ENCODE results near the gene DPM1. TPM values are rescaled to one million over a fixed set of nuclear protein-coding genes. Genes with fewer than 3 reads are reported as not detected.

DPM1 gene
- total RNA-seq, 3 donors from 2014 or later = 30.9 to 39.5 (median 32.9) TPM

GRCh38 chr20:50893620-50894019 is 64.7 kb downstream of the DPM1 start:
- no peak for ATAC-seq
- TF ChIP-seq CTCF (IDR thresholded peaks at IDR 0.05) = no peak
- DNase-seq = no peak
- Histone ChIP-seq H3K4me3 (no peak overlapping the region), H3K9me3 (no peaks in the 10 kb centered on the region), H3K4me1 (ENCODE audit: low read depth) (no peaks in the 10 kb centered on the region), H3K36me3 (ENCODE audit: low read depth) (no peaks in the 10 kb centered on the region)
- intact Hi-C loops (cut with DNase I, micrococcal nuclease) = no loop called here

GRCh38 chr20:50892394-50892793 is 65.9 kb downstream of the DPM1 start:
- Histone ChIP-seq H3K4me3 (no peak overlapping the region), H3K36me3 (ENCODE audit: low read depth) (no peaks in the 10 kb centered on the region), H3K4me1 (ENCODE audit: low read depth) (no peaks in the 10 kb centered on the region), H3K9me3 (no peaks in the 10 kb centered on the region)
- TF ChIP-seq CTCF (IDR thresholded peaks at IDR 0.05) = no peak
- DNase-seq (no peak), ATAC-seq (no peak)
- intact Hi-C loops (cut with DNase I, micrococcal nuclease) = no loop called here

- no peak for TF ChIP-seq CTCF (IDR thresholded peaks at IDR 0.05)
- H3K4me1 ChIP-seq (ENCODE audit: low read depth) = no peaks in the 10 kb centered on the region
- DNase-seq = no peak
- no peaks in the 10 kb centered on the region for H3K36me3 ChIP-seq (ENCODE audit: low read depth)
- ATAC-seq = no peak
- intact Hi-C loops (cut with DNase I, micrococcal nuclease) = no loop called here
- no peak overlapping the region for H3K4me3 ChIP-seq
- H3K9me3 ChIP-seq = no peaks in the 10 kb centered on the region
Observed at GRCh38 chr20:50891138-50891537, 67.2 kb downstream of the DPM1 start.

GRCh38 chr20:50887576-50887975 is 70.8 kb downstream of the DPM1 start:
- Histone ChIP-seq H3K9me3 (no peaks in the 10 kb centered on the region), H3K4me3 (no peak overlapping the region), H3K4me1 (ENCODE audit: low read depth) (no peaks in the 10 kb centered on the region), H3K36me3 (ENCODE audit: low read depth) (no peaks in the 10 kb centered on the region)
- intact Hi-C loops (cut with DNase I, micrococcal nuclease) = no loop called here
- DNase-seq (no peak), ATAC-seq (no peak)
- no peak for TF ChIP-seq CTCF (IDR thresholded peaks at IDR 0.05)

GRCh38 chr20:50886184-50886790 is 72.0 kb downstream of the DPM1 start:
- Histone ChIP-seq H3K36me3 (ENCODE audit: low read depth) (no peaks in the 10 kb centered on the region), H3K4me3 (no peak overlapping the region), H3K9me3 (no peaks in the 10 kb centered on the region), H3K4me1 (ENCODE audit: low read depth) (no peaks in the 10 kb centered on the region)
- intact Hi-C loops (cut with DNase I, micrococcal nuclease) = no loop called here
- DNase-seq (no peak), ATAC-seq (peak; percentile 9)
- no peak for TF ChIP-seq CTCF (IDR thresholded peaks at IDR 0.05)

- Histone ChIP-seq H3K9me3 (no peaks in the 10 kb centered on the region), H3K4me3 (no peak overlapping the region), H3K36me3 (ENCODE audit: low read depth) (no peaks in the 10 kb centered on the region), H3K4me1 (ENCODE audit: low read depth) (no peaks in the 10 kb centered on the region)
- ATAC-seq (no peak), DNase-seq (no peak)
- intact Hi-C loops (cut with DNase I, micrococcal nuclease) = no loop called here
- TF ChIP-seq CTCF (IDR thresholded peaks at IDR 0.05) = no peak
Observed at GRCh38 chr20:50885781-50886180, 72.6 kb downstream of the DPM1 start.

All from mucosa of descending colon (tissue), 3 donors.